ENCODE results near the gene SRP14.
"Not testable (repeated sequence)": the region's sequence is repeated elsewhere in the genome, so short reads cannot be mapped to it uniquely, and the experiment has no call there.

The SRP14 gene

GRCh38 chr15:40048926-40049475 is 10.0 kb upstream of the SRP14 start:
- DNase-seq: no peak

- no peak for DNase-seq
Observed at GRCh38 chr15:40048211-40048792, 9.3 kb upstream of the SRP14 start.

GRCh38 chr15:40047415-40048210 is 8.6 kb upstream of the SRP14 start:
- no peak for DNase-seq

- DNase-seq: no peak
Observed at GRCh38 chr15:40046721-40047414, 7.9 kb upstream of the SRP14 start.

- no peak for DNase-seq
Observed at GRCh38 chr15:40045572-40046217, 6.7 kb upstream of the SRP14 start.

- no peak for DNase-seq
Observed at GRCh38 chr15:40044717-40045571, 6.0 kb upstream of the SRP14 start.

- DNase-seq: no peak
Observed at GRCh38 chr15:40043927-40044716, 5.1 kb upstream of the SRP14 start.

GRCh38 chr15:40042791-40043320 is 3.9 kb upstream of the SRP14 start:
- no peak for DNase-seq

- DNase-seq: no peak
Observed at GRCh38 chr15:40040770-40041169, 1.8 kb upstream of the SRP14 start.

GRCh38 chr15:40040293-40040635 is 1.3 kb upstream of the SRP14 start:
- no peak for DNase-seq

GRCh38 chr15:40038275-40038637 is 725 bp downstream of the SRP14 start:
- DNase-seq: no peak

GRCh38 chr15:40037721-40038120 is 1.3 kb downstream of the SRP14 start:
- no peak for DNase-seq

- DNase-seq: not testable (repeated sequence)
Observed at GRCh38 chr15:40035182-40035581, 3.8 kb downstream of the SRP14 start.

- no peak for DNase-seq
Observed at GRCh38 chr15:40034186-40034946, 4.6 kb downstream of the SRP14 start.

GRCh38 chr15:40032125-40032839 is 6.7 kb downstream of the SRP14 start:
- DNase-seq: no peak

- DNase-seq: no peak
Observed at GRCh38 chr15:40031300-40031699, 7.7 kb downstream of the SRP14 start.

GRCh38 chr15:40029979-40030893 is 8.7 kb downstream of the SRP14 start:
- DNase-seq: no peak

- no peak for DNase-seq
Observed at GRCh38 chr15:40028853-40029252, 10.1 kb downstream of the SRP14 start.

- no peak for DNase-seq
Observed at GRCh38 chr15:40028193-40028592, 10.8 kb downstream of the SRP14 start.

Measured in NCI-H1436 treated with DMSO at 0.1 percent for 48 hours (cell line).